ENCODE measurements around the gene VRK3.

DNA sequence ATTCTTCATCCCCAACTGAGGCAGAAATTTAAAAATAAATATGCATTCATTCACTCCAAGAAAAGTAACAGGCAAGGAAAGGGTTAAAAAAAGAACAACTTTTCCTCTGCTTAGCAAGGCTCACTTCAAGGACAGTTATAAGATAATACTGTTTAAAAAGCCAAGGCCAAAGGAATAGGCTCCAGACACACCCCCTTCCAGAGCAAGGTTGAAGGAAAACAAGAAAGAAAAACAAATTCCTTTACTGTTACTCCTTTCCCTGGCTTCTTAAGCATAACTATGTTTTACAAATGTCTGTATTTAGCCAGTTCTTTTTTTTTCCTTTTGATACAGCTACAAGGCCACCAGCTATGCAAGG lies 72.7 kb downstream of the VRK3 start:
- TF ChIP-seq, protein P1, sequence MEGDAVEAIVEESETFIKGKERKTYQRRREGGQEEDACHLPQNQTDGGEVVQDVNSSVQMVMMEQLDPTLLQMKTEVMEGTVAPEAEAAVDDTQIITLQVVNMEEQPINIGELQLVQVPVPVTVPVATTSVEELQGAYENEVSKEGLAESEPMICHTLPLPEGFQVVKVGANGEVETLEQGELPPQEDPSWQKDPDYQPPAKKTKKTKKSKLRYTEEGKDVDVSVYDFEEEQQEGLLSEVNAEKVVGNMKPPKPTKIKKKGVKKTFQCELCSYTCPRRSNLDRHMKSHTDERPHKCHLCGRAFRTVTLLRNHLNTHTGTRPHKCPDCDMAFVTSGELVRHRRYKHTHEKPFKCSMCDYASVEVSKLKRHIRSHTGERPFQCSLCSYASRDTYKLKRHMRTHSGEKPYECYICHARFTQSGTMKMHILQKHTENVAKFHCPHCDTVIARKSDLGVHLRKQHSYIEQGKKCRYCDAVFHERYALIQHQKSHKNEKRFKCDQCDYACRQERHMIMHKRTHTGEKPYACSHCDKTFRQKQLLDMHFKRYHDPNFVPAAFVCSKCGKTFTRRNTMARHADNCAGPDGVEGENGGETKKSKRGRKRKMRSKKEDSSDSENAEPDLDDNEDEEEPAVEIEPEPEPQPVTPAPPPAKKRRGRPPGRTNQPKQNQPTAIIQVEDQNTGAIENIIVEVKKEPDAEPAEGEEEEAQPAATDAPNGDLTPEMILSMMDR (IDR thresholded peaks at IDR 0.05) = no peak
- no peak for TF ChIP-seq POLR2A (IDR thresholded peaks at IDR 0.05)
- TF ChIP-seq EP300 (IDR thresholded peaks at IDR 0.05) = no peak

All from upper lobe of left lung (tissue), 4 donors.